CD4-positive, CD25-positive, alpha-beta regulatory T cell (primary cell): ENCODE results near the gene BIRC5. TPM values are rescaled to one million over a fixed set of nuclear protein-coding genes. Genes with fewer than 3 reads are reported as not detected.
A peak's percentile ranks its signal among the peaks of the same experiment; 100 is the strongest.
"Not testable (repeated sequence)": the region's sequence is repeated elsewhere in the genome, so short reads cannot be mapped to it uniquely, and the experiment has no call there.

ENCODE experiments used
- ATAC-seq, 2 donors: fragments of 150-1000 bp; cut with Tn5 transposase; one replicate each; pipeline ENCODE4 v1.10.0; 2021; ENCODE audit warnings: low read depth in 2 of 2, moderate number of reproducible peaks in 2 of 2, moderate library complexity in 1 of 2
- DNase-seq, 3 donors: peaks; one replicate each; pipeline versions ENCODE4 v3.0.0 to v3.0.0-alpha.2; 2012 to 2022; ENCODE audit warnings: mixed read lengths in 1 of 3
- H3K27ac ChIP-seq: one replicate; pipeline ENCODE4 v1.7.0; 2013; ENCODE audit warnings: mild to moderate bottlenecking, low read length; ENCODE audit not compliant: insufficient read depth, poor library complexity, severe bottlenecking
- H3K27me3 ChIP-seq: one replicate; pipeline ENCODE4 v1.7.0; 2013; ENCODE audit warnings: low read length; ENCODE audit not compliant: control insufficient read depth, insufficient read depth
- H3K36me3 ChIP-seq: one replicate; pipeline ENCODE4 v1.7.0; 2013; ENCODE audit warnings: mild to moderate bottlenecking, low read length, moderate library complexity; ENCODE audit not compliant: control insufficient read depth, insufficient read depth
- H3K4me1 ChIP-seq: 2 replicates; pipeline ENCODE4 v1.7.0; 2013; ENCODE audit warnings: mild to moderate bottlenecking, low read length; ENCODE audit not compliant: insufficient read depth, control insufficient read depth, poor library complexity, severe bottlenecking
- H3K4me3 ChIP-seq: one replicate; pipeline ENCODE4 v1.7.0; 2013; ENCODE audit warnings: low read depth, mild to moderate bottlenecking, low read length, moderate library complexity
- H3K9me3 ChIP-seq, 2 experiments: 1 replicate in 1 of 2; 2 replicates in 1 of 2; pipeline ENCODE4 v1.7.0; 2013; ENCODE audit warnings: low read length in 2 of 2, mild to moderate bottlenecking in 1 of 2, moderate library complexity in 1 of 2; ENCODE audit not compliant: control insufficient read depth in 2 of 2
- H3K27ac Mint-ChIP-seq, 3 donors: one replicate each; pipeline ENCODE4 v1.8.0; 2020 to 2022; ENCODE audit warnings: mild to moderate bottlenecking in 3 of 3, mixed read lengths in 3 of 3, moderate library complexity in 2 of 3
- H3K27me3 Mint-ChIP-seq: one replicate; pipeline ENCODE4 v1.8.0; 2022; ENCODE audit warnings: mild to moderate bottlenecking, mixed read lengths
- H3K36me3 Mint-ChIP-seq: one replicate; pipeline ENCODE4 v1.8.0; 2020; ENCODE audit warnings: mixed read lengths
- H3K4me1 Mint-ChIP-seq, 4 donors: one replicate each; pipeline ENCODE4 v1.8.0; 2020 to 2022; ENCODE audit warnings: mixed read lengths in 4 of 4, mild to moderate bottlenecking in 1 of 4
- H3K4me3 Mint-ChIP-seq, 4 donors: one replicate each; pipeline ENCODE4 v1.8.0; 2020 to 2022; ENCODE audit warnings: mild to moderate bottlenecking in 4 of 4, mixed read lengths in 4 of 4, moderate library complexity in 3 of 4
- H3K9me3 Mint-ChIP-seq, 7 donors: one replicate each; pipeline ENCODE4 v1.8.0; 2020 to 2022; ENCODE audit warnings: mixed read lengths in 7 of 7, mild to moderate bottlenecking in 3 of 7, moderate library complexity in 2 of 7
- polyA plus RNA-seq, 4 donors: library from polyadenylated mRNA; unstranded; fragments of 300-500 nt; fragmentation: Illumina TruSeq; gene quantifications; one replicate each; pipeline ENCODE4 v1.2.3, GENCODE V29; 2021
- total RNA-seq: library from RNA; stranded (reverse); gene quantifications from one replicate; pipeline ENCODE4 v1.2.3, GENCODE V29; 2022

Gene BIRC5
- total and polyA plus RNA-seq, 5 donors from 2014 or later: 2.7 to 11.5 (median 6.6) TPM

DNA sequence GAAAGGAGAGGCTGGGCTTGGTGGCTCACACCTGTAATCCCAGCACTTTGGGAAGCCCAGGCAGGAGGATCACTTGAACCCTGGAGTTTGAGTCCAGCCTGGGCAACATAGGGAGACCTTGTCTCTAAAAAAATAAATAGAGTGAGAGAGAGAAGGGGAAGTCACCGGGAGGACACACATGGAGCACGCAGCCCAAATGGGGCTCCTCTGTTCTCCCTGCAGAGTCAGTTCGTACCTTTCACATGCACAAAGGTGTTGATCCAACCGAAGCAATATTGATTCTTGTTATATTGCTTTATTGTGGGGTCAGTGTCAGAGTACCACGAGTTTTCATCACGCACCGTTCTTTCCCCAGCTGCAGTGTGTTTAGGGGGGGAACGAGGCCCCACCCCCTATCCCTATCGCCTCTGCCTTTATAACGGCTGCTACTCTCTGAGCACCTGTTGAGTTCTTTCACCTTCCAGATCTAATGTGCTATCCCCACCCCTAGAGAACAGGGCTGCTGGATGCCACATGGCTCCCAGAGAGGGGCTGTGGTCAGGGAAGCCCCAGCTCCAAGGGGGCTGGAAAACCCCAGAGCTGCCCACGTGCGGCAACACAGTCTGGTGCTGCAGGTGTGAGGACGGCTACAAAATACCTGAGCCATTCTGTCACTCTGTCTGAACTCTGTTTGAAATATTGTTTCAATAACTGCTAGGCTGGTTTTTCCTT lies 16.4 kb downstream of the BIRC5 start:
- H3K36me3 Mint-ChIP-seq: no peaks in the 10 kb centered on the region
- no peak overlapping the region for H3K27ac ChIP-seq
- peaks cover 40% of the 10 kb centered on the region for H3K27me3 Mint-ChIP-seq
- no peak for ATAC-seq
- no peak overlapping the region for H3K27ac Mint-ChIP-seq
- peaks cover 9% of the 10 kb centered on the region for H3K27me3 ChIP-seq
- H3K9me3 Mint-ChIP-seq: peaks cover 0 to 2% (median 0%) of the 10 kb centered on the region in 7 donors
- H3K4me3 Mint-ChIP-seq: peak overlapping the region in 1 of 4 donors; percentile 38
- H3K4me3 ChIP-seq: no peak overlapping the region
- H3K36me3 ChIP-seq: no peaks in the 10 kb centered on the region
- H3K4me1 Mint-ChIP-seq: peaks cover 0 to 11% (median 6%) of the 10 kb centered on the region in 4 donors
- no peak for DNase-seq
- H3K9me3 ChIP-seq: no peaks in the 10 kb centered on the region
- peaks cover 4% of the 10 kb centered on the region for H3K4me1 ChIP-seq

DNA sequence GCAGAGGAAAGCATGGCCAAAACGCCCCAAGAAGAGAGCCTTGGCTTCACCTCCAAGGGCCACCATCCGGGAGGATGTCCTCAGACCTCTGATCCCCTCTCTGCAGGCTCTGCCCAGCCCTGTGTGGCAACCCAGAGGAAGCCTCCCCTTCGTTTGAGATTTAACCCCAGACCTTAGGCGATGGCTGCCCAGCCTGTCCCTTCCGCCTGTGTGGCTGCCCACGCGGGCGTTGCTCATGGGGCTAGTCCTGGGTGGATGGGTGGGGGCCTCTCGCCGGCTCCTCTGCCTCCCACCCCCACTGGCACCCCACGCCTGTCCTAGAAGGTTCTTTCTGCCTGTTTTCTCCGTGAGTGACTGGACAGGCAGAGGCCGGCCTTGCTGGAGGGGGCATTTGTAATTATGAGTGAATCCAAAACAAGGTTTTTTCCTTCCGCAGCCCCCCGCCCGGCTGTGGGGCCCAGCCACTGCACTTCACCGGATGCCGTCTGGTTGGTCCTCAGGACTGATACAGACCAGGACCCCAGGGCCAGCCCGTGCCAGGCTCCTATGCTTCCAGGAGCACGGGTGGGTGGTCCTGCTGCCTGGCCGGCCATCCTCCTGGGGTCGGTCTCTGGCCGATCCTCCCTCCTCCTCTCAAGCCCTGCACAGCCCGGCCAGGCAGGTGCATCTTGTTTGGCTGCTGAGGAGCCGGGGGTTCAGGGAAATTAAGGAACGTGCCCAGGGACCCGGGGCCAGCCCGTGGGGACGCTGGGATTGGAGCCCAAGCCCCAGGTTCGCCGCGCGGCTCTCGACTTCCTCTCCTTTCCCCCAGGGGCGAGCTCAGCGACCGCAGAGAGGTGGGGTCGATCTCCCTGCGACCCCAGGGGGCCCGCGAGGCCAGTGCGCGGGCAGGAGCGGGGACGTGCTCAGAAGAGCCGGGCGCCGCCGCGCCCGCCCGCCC lies 17.2 kb downstream of the BIRC5 start, which contains the start of gene TMEM235:
Gene TMEM235 (plus strand): TSS at position 636 of the 940 bp plus-strand sequence. CDS start 393 bp downstream, outside the sequence.
- Histone ChIP-seq H3K36me3 (no peaks in the 10 kb centered on the region), H3K27me3 (peaks cover 9% of the 10 kb centered on the region), H3K4me3 (no peak within 1 kb of the TSS), H3K9me3 (no peaks in the 10 kb centered on the region), H3K27ac (no peak within 1 kb of the TSS), H3K4me1 (peaks cover 4% of the 10 kb centered on the region)
- peaks cover 0 to 2% (median 0%) of the 10 kb centered on the region in 7 donors for H3K9me3 Mint-ChIP-seq
- no peaks in the 10 kb centered on the region for H3K36me3 Mint-ChIP-seq
- peaks cover 0 to 11% (median 6%) of the 10 kb centered on the region in 4 donors for H3K4me1 Mint-ChIP-seq
- H3K4me3 Mint-ChIP-seq: peak within 1 kb of the TSS in 1 of 4 donors; percentile 52
- H3K27me3 Mint-ChIP-seq: peaks cover 40% of the 10 kb centered on the region
- DNase-seq (no peak), ATAC-seq (no peak)
- H3K27ac Mint-ChIP-seq: no peak within 1 kb of the TSS

DNA sequence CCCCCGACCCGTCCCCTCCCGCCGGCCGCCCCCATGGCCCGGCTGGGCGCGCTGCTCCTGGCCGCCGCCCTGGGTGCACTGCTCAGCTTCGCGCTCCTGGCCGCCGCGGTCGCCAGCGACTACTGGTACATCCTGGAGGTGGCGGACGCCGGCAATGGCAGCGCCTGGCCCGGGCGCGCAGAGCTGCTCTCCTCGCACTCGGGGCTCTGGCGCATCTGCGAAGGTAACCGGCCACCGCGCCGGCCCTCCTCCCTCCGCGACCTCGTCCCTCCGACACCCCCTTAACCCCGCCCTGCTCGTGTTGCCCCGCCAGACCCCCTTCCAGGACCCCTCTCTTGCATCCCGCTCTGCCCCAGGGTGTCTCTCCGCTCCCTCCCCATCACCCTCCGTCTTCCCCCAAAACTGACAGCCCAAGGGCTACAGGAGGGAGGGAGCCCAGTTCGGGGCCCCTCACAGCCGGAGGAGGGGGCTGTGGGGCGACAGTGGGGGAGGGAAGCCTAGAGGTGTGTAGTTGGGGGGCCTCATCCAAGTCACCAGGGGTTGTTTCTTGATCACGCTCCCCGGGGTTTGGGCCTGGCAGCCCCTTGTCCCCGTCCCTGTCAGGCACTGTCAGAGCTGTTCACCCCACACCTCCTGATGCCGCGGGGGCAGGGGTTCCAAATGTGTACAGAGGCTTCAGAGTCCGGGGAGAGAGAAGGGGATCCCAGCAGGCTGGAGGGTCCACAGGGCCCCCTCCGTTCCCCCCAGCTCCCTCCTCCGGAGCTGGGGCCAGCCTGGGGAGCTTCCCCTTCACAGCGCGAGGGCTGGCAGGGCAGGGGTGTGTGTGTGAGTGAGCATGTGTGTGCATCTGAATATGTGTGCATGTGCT lies 18.2 kb downstream of the BIRC5 start:
- Mint-ChIP-seq H3K36me3 (no peaks in the 10 kb centered on the region), H3K9me3 (peaks cover 0 to 2% (median 0%) of the 10 kb centered on the region in 7 donors), H3K4me3 (peak overlapping the region in 1 of 4 donors; percentile 56), H3K27ac (no peak overlapping the region), H3K27me3 (peaks cover 40% of the 10 kb centered on the region), H3K4me1 (peaks cover 0 to 9% (median 6%) of the 10 kb centered on the region in 4 donors)
- ATAC-seq (peak; percentile 53 to 65), DNase-seq (peak in 2 of 3 donors; percentile 25 to 37)
- Histone ChIP-seq H3K4me1 (peaks cover 4% of the 10 kb centered on the region), H3K9me3 (no peaks in the 10 kb centered on the region), H3K36me3 (no peaks in the 10 kb centered on the region), H3K27ac (no peak overlapping the region), H3K27me3 (peaks cover 9% of the 10 kb centered on the region), H3K4me3 (no peak overlapping the region)

GRCh38 chr17:78232859-78233173 lies 18.8 kb downstream of the BIRC5 start:
- Mint-ChIP-seq H3K4me1 (peaks cover 0 to 9% (median 6%) of the 10 kb centered on the region in 4 donors), H3K27ac (no peak overlapping the region), H3K36me3 (no peaks in the 10 kb centered on the region), H3K27me3 (peaks cover 40% of the 10 kb centered on the region), H3K4me3 (peak overlapping the region in 1 of 4 donors; percentile 56), H3K9me3 (peaks cover 0 to 2% (median 0%) of the 10 kb centered on the region in 7 donors)
- H3K27ac ChIP-seq: no peak overlapping the region
- H3K9me3 ChIP-seq: no peaks in the 10 kb centered on the region
- H3K4me1 ChIP-seq: peaks cover 4% of the 10 kb centered on the region
- no peak for ATAC-seq
- H3K27me3 ChIP-seq: peaks cover 9% of the 10 kb centered on the region
- H3K4me3 ChIP-seq: no peak overlapping the region
- no peaks in the 10 kb centered on the region for H3K36me3 ChIP-seq
- DNase-seq: no peak

DNA sequence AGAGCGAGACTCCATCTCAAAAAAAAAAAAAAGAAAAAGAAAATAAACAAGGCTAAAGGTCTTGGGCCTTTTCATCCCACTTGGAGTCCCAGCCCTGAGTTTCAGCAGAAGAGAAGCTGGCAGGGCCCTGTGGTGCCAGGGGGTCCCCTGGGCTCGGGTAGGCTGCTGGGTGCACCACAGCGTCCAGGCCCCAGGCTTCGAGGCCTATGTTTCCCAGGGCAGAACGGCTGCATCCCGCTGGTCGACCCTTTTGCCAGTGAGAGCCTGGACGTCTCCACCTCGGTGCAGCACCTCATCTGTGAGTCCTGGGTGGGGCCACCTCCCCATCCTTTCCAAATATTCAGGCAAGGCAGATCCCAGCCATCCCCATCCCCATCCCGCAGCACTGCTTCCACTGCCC lies 19.6 kb downstream of the BIRC5 start:
- Mint-ChIP-seq H3K27ac (no peak overlapping the region), H3K27me3 (peaks cover 40% of the 10 kb centered on the region), H3K36me3 (no peaks in the 10 kb centered on the region), H3K4me3 (no peak overlapping the region), H3K4me1 (peaks cover 0 to 9% (median 6%) of the 10 kb centered on the region in 4 donors), H3K9me3 (peaks cover 0 to 2% (median 0%) of the 10 kb centered on the region in 7 donors)
- Histone ChIP-seq H3K27ac (no peak overlapping the region), H3K4me3 (no peak overlapping the region), H3K27me3 (peaks cover 9% of the 10 kb centered on the region), H3K4me1 (peaks cover 4% of the 10 kb centered on the region), H3K9me3 (no peaks in the 10 kb centered on the region), H3K36me3 (no peaks in the 10 kb centered on the region)
- no peak for ATAC-seq
- DNase-seq: no peak

- no peak overlapping the region for H3K27ac ChIP-seq
- H3K4me1 ChIP-seq: peaks cover 4% of the 10 kb centered on the region
- ATAC-seq (no peak), DNase-seq (no peak)
- H3K27ac Mint-ChIP-seq: no peak overlapping the region
- no peaks in the 10 kb centered on the region for H3K9me3 ChIP-seq
- H3K36me3 ChIP-seq: no peaks in the 10 kb centered on the region
- H3K4me3 ChIP-seq: no peak overlapping the region
- H3K4me1 Mint-ChIP-seq: peaks cover 0 to 9% (median 6%) of the 10 kb centered on the region in 4 donors
- H3K27me3 ChIP-seq: peaks cover 9% of the 10 kb centered on the region
- peaks cover 0 to 2% (median 0%) of the 10 kb centered on the region in 7 donors for H3K9me3 Mint-ChIP-seq
- peaks cover 36% of the 10 kb centered on the region for H3K27me3 Mint-ChIP-seq
- H3K36me3 Mint-ChIP-seq: no peaks in the 10 kb centered on the region
- H3K4me3 Mint-ChIP-seq: no peak overlapping the region
These were observed 20.3 kb downstream of the BIRC5 start for GRCh38 chr17:78234261-78234865.

DNA sequence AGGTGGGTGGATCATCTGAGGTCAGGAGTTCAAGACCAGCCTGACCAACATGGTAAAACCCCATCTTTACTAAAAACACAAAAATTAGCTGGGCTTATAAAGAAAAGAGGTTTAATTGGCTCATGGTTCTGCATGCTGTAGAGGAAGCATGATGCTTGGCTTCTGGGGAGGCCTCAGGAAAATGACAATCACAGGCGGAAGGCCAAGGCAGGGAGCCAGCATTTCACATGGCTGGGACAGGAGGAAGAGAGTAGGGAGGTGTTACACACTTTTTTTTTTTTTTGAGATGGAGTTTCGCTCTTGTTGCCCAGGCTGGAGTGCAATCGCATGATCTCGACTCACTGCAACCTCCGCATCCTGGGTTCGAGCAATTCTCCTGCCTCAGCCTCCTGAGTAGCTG lies 21.0 kb downstream of the BIRC5 start:
- Mint-ChIP-seq H3K27me3 (peaks cover 30% of the 10 kb centered on the region), H3K4me3 (peak overlapping the region in 1 of 4 donors; percentile 54)
- not testable (repeated sequence) for H3K36me3 Mint-ChIP-seq, DNase-seq, H3K27me3 ChIP-seq, ATAC-seq, H3K27ac ChIP-seq, H3K4me1 ChIP-seq, H3K36me3 ChIP-seq, H3K4me1 Mint-ChIP-seq, H3K4me3 ChIP-seq, H3K9me3 ChIP-seq, H3K27ac Mint-ChIP-seq, H3K9me3 Mint-ChIP-seq
